H1 (cell line): ENCODE results near the gene TGM5.

ENCODE experiments used
- ATF3 ChIP-seq: IDR thresholded peaks from 2 replicates; pipeline ENCODE4 v1.6.1; 2011; ENCODE audit warnings: low read depth, mild to moderate bottlenecking, low read length; ENCODE audit not compliant: insufficient read depth
- JUN ChIP-seq: IDR thresholded peaks from 2 replicates; pipeline ENCODE4 v1.6.1; 2011; ENCODE audit warnings: low read depth, mild to moderate bottlenecking, improper control_type of control experiment, low read length
- MAX ChIP-seq: IDR thresholded peaks from 2 replicates; pipeline ENCODE4 v1.6.1; 2012; ENCODE audit warnings: inconsistent platforms
- POLR2AphosphoS5 ChIP-seq: IDR thresholded peaks from 2 replicates; pipeline ENCODE4 v1.6.1; 2011; ENCODE audit warnings: low read depth, low read length
- YY1 ChIP-seq: IDR thresholded peaks from 2 replicates; pipeline ENCODE4 v1.6.1; 2011; ENCODE audit warnings: low read depth, mild to moderate bottlenecking, low read length

- TF ChIP-seq JUN, result no peak
- no peak for TF ChIP-seq ATF3
- no peak for TF ChIP-seq YY1
- TF ChIP-seq MAX, result no peak
- TF ChIP-seq POLR2AphosphoS5, result no peak
Measured at GRCh38 chr15:43281926-43282602, 15.3 kb upstream of the TGM5 start.
